GM12874 (cell line): ENCODE data around the gene RCOR3.

Experiments
- TF ChIP-seq, protein P1 (sequence below): IDR thresholded peaks from 2 replicates; pipeline ENCODE4 v1.5.1; 2011; ENCODE audit warnings: low read depth, mild to moderate bottlenecking, control low read depth, low read length, moderate library complexity; ENCODE audit not compliant: insufficient read depth

RCOR3 gene

DNA sequence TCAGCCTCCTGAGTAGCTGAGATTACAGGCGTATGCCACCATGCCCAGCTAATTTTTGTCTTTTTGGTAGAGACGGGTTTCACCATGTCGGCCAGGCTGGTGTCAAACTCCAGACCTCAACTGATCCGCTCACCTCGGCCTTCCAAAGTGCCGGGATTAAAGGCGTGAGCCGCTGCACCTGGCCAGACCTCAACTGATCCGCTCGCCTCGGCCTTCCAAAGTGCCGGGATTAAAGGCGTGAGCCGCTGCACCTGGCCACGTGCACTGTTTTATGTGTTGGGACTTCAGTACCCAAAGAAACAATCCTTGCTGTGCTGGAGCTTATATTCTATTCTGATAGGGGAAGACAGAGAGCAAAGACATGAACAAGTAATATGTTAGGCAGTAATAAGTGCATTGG is 77.6 kb downstream of the RCOR3 start:
- TF ChIP-seq, protein P1, sequence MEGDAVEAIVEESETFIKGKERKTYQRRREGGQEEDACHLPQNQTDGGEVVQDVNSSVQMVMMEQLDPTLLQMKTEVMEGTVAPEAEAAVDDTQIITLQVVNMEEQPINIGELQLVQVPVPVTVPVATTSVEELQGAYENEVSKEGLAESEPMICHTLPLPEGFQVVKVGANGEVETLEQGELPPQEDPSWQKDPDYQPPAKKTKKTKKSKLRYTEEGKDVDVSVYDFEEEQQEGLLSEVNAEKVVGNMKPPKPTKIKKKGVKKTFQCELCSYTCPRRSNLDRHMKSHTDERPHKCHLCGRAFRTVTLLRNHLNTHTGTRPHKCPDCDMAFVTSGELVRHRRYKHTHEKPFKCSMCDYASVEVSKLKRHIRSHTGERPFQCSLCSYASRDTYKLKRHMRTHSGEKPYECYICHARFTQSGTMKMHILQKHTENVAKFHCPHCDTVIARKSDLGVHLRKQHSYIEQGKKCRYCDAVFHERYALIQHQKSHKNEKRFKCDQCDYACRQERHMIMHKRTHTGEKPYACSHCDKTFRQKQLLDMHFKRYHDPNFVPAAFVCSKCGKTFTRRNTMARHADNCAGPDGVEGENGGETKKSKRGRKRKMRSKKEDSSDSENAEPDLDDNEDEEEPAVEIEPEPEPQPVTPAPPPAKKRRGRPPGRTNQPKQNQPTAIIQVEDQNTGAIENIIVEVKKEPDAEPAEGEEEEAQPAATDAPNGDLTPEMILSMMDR = no peak

DNA sequence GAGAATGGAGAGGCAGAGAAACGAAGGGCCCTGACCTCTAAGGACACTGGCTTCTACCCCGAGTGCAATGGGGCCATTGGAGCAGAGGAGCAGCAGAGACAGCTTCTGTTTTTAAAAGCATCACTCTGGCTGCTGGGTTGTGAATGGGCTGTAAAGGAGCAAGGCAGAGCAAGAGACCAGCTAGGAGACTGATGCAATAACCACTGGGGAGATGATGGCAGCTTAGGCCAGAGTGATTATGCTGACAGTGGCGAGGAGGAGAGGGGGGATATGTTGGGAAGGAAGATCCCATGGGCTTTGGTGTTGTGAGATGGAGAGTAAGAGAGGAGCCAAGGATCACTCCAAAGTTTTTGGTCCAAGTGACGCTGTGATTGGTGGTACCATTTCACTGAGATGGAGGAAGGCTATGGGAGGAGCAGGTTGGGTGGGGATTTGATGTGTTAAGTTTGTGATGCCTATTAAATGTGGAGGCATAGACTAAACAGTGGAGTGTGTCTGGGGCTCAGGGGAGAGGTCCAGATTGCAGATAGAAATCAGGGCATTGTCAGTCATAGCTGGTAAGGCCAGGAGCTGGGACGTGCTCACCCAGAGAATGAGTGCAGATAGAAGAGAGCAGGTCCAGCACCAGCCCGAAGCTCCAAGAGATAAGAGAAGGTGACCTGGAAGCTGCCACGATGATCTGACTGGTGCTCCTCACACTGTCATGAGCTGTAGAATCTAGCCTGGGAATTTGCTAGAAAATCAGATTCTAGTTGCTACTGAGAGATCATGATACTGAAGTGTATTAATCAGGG is 78.5 kb downstream of the RCOR3 start:
- TF ChIP-seq, protein P1 = no peak

DNA sequence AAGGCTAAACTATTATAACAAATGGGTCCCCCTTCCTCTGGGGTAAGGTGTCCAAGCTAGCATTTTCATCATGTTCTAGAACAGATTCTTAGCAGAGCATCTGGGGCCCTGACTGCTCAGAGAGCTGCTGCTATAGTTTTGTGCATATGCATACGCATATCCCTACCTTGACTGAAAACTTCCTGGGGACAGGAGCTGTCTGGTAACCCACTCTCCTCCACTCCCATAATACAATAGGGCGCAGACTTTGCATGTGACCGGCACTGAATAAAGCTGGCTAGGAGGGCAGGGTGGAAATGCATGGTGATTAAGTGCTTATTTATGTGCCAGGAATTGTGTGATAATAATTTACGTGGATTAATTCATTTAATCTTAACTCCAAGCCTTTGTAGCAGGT is 79.1 kb downstream of the RCOR3 start:
- TF ChIP-seq, protein P1 = no peak

DNA sequence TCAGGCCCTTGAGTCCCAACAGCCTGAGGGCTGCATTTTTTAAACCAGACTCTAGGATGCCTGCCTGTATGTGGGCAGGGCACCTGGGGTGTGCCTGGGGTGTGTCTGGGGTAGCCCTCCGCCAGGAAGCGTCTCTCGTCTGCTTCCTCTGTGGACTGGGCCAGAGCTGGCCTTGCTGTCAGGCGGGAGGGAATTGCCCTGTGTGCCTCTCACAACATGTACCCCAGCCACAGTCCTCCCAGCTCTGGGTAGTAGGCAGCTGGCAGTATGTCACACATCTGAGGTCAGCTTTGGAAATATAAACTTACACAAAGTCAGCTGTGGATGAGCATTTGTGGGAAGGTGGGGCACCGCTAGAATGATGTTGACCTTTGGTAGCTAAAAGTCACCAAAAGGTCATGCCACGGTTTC is 80.5 kb downstream of the RCOR3 start:
- TF ChIP-seq, protein P1 = no peak

DNA sequence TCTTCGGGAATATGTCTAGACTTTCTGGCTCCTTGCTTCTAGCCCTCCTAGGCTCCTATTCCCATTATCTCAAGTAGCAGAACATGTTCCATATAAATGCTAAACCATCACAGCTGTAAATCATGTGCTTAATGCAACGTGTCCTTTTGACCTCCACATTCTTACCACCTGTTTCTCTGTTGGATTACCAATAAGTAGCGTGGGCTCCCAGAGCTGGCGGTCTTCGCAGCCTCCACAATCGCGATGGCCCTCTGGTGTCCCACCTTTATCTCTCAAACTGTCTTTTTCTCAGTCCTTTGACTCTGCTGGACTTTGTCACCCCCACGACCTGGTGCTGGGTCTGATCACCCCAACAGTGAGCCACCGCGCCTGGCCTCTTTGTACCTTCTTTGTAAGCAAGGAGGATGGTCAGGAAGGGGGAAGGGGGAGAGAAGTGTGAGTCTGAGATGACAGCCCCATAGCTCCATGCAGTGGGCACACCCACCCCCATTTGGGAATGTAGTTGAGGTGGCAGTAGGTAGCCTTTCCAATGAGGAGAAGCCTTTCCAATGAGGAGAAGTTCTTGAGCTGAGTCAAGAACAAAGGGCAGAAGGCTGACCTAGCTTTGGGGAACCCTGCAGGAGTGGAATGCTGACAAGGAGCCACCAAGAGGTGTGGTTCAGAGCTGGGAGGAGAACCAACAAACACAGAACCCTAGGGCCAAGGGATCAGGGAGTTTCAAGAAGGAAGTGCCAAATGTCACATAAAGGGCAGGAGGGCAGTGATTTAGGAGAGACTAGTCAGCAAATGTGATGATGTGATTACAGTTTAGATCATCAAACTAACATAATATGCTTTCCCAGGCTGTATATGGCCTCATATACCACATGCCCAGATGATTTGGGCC is 81.7 kb downstream of the RCOR3 start:
- TF ChIP-seq, protein P1 = no peak

DNA sequence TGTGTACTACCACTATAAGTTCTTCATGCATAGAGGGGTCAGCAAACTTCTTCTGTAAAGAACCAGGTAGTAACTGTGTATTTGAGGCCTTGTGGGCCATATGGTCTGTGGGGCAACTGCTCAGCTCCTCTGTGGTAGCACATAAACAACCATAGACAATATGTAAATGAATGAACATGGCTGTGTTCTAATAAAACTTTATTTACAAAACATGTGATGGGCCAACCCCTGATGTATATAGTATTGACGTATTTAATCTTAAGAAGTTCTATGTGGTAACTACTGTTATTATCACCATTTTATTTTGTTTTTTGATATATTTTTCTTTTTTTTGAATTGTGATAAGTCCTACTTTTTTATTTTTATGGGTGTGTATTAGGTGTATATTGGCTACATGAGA is 82.8 kb downstream of the RCOR3 start:
- TF ChIP-seq, protein P1 = no peak

DNA sequence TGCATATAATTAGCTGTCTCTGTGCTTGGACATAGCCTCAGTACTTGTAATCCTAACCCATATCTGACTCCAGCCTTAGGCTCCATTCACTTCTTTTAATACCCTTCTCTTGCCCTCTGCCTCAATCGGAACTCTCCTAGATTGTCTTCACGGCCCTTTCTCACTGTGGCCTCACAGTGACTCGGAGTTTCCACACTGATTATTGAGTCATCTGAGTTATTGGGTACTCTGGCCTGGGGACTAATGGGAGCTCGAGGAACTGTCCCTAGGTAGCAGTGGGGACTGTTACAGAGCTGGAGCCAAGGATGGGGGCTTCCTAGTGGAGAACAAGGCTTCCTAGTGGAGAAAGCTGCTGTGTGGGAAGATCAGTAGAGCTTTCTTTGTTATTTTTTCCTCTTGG is 84.4 kb downstream of the RCOR3 start:
- TF ChIP-seq, protein P1 = no peak
